A172 (cell line): ENCODE data around the gene RAPGEF4. TPM values are rescaled to one million over a fixed set of nuclear protein-coding genes. Genes with fewer than 3 reads are reported as not detected.

Source experiments
- DNase-seq: peaks from one replicate; pipeline ENCODE4 v3.0.0-alpha.2; 2015; ENCODE audit warnings: low spot score
- total RNA-seq: library from RNA; depleted of rRNA; stranded (reverse); fragments of >200 nt; shearing (Covaris generic); gene quantifications from 2 replicates; pipeline ENCODE4 v1.2.3, GENCODE V29; 2014

RAPGEF4 gene
- total RNA-seq, 1 experiment from 2014 or later: not detected

DNA sequence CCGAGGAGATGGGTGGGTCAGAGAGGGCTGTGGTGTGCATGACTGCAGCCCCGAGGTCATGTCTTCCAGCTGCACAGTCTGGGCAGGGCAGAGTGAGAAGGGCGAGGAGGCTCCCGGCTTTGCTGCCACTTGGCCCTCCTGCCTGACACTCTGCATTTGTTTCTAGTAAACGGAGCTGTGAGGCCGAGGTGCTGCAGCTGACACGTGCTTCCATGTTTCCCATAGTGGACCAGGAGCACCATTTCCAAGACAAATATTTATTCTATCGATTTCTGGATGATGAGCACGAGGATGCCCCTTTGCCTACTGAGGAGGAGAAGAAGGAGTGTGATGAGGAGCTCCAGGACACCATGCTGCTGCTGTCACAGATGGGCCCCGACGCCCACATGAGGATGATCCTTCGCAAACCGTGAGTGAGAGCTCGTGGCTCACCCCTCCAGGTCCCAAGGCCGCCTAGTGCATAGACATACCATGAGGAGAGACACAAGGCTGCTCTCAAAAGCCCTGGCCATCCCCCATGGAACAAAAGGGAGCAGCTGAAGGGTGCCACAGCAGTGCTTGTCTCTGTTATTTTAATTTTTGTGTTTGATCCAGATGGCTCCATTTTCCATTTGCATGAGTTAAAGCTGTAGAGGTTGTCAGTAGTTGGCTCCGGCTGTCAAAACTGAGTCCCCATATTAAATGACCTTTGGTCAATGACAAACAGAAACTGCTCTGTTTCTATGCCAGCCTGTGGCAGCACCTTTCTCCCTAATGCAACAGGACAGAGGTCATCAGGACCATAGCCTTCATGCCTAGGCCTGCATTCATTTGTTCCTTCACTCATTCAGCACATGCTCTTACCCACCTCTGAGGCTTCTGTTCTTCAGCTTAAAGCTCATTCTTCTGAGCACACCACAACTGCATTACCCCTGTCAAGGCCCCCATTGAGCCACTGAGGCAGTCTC, 231.7 kb downstream of the RAPGEF4 start:
- no peak for DNase-seq

DNA sequence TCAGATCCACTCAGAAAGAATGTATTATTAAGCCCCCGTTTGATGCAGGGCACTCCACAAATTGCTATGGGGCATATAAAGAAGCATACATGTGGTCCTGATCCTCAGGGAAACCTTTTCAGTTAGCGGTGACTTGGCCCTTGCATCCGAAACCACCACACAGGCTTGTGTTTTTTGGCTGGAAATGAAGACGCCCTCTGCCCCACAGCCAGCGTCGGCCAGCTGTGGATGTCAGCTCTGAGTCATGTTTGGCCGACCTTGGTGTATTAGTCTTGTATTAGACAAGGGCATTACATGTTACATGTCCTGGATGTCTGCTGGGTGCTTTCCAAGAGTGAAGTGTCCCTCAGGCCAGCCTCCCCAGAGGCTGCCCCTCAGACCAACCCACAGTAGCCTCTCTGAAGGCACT, 232.4 kb downstream of the RAPGEF4 start:
- peak; percentile 69 for DNase-seq

DNA sequence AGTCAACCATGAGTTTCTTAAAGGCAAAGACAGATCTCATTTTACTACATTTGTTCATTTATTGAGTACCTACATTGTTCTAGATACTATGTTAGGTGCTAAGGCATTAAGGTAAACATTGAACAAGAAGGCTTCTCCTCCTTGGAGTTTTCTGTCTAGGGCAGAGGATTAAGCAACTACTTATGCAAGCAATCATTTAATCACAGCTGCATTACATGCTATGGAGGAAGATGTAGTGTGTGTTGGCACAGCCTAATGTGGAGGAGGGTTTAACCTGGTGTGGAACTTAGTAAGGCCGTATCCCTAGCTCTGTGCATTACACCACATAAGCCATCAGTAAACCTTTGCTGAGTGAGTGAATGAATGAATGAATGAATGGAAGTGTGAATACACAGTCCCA, 233.5 kb downstream of the RAPGEF4 start:
- DNase-seq: no peak

DNA sequence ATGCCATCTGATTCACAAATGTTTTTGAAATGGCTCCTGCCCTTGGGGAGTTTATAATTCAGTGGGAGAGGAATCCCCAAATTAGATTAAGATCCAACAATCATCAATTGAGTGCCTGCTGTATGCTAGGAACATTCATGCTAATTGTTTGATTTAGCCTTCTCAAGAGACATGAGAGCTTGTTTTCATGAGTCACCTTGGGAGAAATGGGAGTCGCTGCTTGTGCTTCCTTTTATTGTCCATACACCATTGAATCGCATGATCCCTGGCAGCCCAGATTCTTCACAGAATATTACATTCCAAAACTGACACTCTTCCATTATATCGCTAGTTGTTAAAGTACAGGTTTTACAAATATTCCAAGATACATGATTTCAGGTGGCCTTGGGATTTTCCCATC, 234.0 kb downstream of the RAPGEF4 start:
- DNase-seq: no peak

DNA sequence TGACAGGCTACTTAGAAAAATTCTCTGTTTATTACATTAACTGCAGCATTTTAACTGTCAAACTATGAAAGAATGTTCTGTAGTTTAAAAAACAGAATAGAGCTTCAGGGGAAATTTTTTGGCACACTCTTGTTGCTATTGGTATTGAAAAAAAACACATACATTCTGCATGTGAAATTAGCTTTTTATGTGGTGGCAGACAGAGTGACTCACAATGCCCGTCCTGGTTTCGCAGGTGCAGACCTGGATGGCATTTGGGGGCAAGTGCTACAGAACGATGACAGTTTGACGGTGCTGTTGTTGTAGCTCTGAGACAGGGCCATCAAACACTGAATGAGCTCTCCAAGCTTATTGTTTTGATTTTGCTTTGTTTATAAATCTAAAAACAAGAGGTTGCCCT, 235.0 kb downstream of the RAPGEF4 start:
- no peak for DNase-seq

DNA sequence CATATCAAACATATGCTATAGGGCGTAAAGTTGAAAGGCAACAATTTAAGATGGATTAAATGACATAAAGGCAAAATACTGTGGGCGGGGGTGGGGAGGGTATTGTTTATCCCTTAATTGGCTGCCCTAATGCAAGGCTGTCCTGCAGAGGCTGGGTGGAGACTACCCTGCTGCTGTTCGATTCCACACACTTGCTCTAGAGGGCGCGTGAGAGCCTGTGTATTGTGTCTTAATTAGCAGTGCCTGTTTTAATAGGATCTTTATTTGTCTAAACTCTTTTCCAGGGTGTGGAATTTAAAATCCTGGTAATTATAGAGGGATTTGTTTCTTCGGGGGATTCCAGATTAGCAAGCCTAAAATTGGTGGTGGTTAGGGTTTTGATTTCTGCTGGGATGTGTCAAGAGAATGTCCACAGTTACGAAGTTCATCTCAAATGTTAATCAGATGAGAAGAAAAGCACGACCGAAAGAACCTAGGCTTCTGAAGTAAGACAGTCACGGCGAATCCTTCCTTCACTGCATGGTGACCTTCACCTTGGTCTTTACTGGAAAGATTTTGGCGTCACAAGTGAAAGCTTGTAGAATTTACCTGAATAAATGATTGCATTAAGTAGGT, 236.5 kb downstream of the RAPGEF4 start:
- peak; percentile 36 for DNase-seq

DNA sequence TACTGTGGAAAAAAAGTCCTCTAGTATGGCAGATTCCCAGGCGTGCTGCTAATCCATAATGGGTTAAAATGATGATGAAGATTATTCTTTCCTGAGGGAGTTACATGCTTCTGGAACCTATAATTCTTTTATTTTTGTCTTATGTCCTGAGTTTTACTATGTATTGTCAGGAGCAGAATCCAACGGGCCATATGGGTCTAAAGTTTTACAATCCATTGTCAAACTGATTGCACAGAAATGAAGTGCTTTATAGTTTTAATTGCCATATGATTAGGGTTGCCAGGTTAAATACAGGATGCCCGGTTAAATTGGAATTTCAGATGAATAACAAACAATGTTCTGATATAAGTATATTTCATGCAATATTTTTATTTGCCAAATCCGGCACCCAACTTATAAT, 239.1 kb downstream of the RAPGEF4 start:
- DNase-seq: no peak

DNA sequence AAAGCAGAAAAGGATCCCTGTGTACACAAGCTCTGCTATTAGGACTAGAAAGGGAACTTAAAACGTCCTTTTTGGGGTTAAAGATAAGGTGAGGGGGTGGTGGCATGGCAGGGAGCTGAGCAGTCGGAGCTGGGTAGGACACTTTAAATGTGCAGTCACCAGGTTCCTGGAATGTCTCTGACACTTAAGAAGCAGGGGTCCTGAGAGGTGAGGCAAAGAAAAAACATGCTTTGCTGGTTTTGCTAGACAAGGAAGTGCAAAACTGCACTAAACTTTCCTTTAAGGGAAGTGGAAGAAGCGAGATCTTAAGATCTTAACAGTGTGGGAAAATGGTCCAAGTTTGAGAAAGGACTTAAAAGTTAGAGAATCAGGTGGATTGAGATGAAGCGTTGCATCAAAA, 240.5 kb downstream of the RAPGEF4 start:
- DNase-seq: no peak

DNA sequence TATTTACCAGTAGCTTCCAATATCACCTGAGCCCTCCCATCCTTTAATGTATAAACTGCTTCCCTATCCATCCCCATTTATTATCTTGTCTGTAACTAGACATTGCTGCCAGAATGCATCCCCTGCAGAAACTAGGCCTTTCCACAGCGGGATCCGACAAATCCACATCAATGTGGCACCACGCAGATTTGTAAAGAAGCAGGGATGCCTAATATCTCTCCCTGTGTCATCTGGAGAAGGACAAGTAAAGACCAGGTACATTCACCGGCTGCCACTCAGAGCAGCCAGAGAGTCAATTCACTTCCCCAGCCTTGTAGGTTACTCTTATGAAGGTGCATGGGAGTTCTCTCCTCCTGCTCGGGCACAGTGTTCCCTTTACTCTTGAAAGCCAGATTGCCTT, 241.2 kb downstream of the RAPGEF4 start:
- DNase-seq: no peak

DNA sequence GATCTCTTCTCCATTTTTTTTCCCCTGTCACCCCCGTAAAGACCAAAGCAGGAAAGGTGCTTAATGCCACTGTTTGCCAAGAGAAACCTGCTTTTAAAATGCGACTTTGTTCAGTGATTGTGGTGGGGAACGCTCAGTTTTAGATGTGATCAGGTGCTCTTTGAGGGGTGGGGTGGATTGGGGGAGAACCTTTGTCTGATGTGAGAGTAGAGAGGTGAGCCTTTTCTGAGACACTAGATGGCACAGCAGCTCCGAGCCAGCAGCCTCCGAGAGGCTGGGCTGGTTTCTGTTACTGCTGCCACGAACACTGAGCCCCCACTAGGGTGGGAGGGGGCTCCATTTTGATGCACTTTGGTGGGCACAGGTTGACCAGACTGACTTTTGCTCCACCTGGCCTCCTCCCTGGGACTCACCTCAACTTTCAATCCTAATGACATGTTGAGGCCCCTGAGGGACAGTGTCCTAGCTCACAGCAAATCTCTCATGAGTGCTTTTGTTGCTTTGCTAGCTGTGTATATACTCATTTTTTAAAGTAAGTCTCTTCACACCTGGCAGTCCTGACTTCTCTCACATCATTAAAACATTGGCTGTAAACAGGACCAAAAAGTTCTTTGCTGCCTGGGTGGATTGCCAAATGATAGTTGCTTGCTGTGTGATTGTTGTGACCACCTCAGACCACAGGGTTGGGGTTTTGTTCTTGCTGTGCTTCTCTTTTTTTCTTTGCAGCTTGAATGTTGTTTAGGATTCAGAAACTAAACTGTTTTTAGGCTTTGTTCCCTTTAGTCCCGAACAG, 241.8 kb downstream of the RAPGEF4 start:
- no peak for DNase-seq

DNA sequence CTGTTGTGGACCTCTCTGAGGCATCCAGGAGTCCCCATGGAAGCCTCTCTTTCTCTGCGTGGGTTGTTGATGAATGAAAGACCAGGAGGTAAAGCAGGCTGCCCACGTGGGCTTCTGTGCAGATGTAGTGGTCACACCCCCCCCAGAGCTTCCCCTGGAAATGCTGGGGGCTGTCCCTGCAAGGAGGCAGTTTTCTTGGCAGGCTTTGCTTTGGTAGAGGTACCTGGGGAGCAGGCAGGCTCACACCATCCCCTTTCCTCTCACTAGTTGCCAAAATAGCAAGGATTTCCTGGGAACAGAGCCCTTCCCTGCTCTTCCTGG, 242.4 kb downstream of the RAPGEF4 start:
- DNase-seq: no peak

DNA sequence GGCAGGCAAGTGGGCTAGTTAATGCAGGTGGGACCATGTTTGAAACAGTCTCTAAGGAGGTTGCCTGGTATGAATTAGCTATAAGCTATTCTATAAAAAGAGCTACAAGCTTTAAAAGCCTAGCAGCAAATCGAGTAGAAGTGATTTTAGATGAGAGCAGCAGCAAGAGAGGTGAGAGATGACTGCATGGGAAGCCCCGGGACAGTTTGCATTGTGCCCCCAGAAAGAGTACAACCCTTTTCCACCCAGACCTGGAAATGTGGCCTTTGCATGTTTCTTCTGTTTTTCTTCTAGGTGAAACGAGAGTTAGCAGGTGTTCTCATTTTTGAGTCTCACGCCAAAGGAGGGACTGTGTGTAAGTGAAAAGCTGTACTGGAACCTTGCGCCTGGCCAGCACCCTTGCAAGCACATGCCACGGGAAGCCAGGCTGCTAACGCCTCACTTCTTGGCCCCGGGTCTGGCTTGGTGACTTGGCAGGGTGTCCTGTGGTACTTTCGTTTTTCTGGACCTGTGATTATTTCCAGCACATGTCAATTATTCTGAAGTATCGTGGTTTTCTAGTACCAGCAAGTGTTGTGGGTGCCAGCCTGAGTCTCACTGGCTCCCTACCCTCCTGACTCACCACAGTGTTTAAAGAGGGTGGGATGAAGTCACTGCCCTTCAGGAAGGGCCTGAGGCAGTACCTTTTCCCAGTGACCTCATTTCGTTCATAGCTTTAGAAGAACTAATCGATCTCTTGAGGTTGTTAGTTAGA, 249.7 kb downstream of the RAPGEF4 start:
- peak; percentile 63 for DNase-seq

DNA sequence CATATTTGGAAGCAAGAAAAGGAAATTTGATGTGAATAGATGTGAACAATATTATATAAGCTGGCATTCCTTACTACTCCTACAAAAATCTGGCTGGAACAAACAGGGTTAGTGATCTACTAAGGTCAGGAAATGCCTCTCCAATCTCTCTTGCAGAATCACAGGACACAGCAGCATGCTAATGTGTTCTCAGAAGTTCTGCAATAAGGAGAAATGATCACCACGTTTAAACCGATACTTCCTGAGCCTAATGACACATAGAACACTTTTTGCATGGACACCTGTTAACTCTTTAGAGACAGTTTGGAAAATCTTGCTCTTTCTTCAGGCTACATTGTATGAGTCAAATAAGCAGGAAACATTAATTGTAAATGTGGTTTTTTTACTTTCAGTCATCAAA, 250.4 kb downstream of the RAPGEF4 start:
- no peak for DNase-seq

DNA sequence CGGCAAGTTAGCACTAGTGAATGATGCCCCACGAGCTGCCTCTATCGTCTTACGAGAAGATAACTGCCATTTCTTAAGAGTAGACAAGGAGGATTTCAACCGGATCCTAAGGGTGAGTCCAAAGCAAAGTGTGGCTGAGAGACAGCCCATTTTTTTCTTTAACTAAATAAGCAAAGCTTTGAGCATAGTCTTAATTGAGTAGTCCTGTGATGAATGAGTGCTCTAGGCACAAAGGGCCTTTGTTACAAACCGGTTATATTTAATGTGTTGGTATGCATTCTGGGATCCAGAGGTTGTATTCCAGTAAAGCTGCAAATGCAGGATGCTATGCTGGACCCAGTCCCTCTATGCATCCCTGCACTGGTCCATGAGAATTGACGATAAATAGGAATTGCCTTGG, 253.1 kb downstream of the RAPGEF4 start:
- DNase-seq: no peak

DNA sequence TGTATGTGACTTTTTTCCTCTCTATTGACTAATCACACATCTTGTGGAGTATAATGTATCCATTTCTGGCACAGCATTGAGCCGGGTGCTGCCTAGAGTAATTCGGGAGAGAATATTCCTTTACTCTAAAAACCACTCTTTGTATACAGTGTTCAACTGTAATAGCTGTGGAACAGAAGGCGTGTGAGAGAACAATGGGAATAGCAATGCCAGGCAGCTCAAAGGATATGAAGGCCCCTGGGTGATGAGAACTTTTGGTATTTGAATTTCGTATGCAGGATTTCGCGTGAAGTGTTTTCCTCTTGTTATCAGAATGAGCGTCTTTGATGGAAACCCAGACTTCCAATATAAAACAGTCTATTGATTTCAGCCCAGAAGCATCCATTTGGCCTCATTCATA, 255.4 kb downstream of the RAPGEF4 start:
- DNase-seq: no peak

DNA sequence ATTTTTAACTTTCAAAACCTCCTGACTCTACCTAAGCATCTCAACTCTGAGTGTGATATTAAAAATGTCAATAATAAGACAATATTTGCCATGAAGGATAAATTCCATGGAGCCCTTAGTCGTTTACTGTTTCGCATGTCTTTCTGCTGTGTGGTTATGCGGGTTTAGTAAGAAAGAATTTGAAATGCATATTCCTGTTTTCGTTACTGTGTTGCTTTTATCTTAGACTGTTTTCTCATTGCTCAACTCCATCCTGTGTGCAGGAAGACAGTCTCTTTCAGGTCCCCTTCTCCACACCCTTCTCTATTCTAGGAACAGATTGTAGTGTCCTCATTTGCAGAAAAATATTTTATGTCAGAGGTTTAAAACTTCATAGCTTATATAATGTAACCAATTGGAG, 257.5 kb downstream of the RAPGEF4 start:
- DNase-seq: no peak

DNA sequence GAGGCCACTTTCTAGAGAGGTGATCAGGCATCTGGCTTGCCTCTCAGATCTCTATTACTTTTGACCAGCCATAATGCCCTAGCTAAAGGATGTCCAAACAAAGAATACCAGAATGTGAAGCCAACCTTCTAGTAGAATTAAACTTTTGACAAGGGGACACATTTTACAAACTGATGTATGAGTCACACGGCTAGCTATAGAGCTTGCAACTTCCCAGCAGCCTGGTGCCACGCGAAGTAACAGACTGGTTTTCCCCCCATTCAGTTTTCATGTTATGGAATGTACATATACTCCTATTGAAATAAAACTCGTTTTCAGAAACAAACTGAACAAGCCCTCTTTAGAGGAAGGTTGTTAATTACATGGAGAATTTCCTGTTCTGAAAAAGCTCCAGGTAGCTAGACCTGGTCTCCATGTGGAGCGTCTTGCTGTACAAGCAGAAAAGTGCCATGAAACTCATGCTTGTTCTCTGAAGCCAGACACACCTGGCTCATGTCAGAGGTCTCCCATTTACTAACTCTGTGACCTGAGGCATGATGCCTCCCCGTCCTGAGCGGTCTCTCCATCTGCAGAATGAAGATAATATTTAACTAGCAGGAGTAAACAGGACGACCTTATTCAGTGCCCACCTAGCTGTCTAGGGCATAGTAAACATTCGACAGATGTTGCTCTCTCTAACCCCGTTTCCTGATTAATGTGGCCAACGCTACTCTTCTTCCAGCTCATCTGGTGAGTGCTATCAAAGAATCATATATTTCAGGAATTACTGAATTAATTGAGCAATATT, 258.5 kb downstream of the RAPGEF4 start:
- DNase-seq: no peak

DNA sequence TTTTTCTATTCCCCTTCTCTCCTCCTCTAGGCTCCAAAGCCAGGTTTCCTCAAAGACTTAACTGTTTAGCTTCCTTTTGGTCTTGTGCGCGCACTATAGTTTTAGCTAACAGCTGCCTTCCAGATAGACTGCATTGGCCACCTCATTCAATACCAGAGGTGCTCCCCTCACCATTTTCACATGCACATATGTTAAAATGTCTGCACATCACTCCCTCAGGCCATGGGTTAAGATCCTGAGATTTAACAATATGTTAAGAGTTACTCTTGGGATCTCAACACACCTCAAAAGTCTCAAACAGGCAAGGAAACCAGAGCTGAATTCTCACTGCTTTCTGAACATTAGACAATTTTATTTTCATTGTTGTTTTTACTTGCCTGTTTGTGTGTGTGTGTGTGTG, 259.2 kb downstream of the RAPGEF4 start:
- no peak for DNase-seq

DNA sequence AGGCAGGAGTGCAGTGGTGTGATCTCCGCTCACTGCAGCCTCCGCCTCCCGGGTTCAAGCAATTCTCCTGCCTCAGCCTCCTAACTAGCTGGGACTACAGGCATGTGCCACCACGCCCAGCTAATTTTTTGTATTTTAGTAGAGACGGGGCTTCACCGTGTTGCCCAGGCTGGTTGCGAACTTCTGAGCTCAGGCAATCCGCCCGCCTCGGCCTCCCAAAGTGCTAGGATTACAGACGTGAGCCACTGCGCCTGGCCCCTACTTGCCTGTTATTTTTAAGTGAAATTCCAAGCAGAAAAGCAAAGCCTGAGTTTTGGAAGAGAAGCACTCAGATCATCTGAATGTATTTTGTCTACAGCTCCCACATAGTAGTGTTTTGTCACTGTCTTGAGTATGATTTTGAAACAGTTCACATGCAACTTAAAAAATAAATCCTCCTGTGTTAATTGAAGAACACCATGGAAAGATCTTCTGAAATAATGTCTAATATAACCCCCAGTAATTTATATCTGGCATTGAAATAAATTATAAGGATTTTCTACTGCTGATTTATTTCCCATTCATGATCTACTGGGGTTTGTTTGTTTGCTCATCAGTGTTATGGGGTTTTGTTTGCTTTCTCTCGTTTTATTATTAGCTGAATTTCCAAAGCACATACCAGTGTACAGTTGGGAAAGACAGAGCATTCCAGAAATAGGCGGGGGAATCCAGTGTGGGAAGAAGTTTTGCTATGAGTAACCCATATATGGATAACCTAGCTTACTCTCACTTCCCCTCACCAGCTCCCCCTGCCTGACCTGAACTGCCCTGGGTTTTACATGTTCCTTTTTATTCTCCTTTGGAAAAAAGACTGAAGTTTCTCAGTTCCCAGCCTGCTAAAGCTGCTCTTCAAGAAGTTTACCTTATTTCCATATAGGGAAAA, 259.9 kb downstream of the RAPGEF4 start:
- DNase-seq: peak; percentile 87

DNA sequence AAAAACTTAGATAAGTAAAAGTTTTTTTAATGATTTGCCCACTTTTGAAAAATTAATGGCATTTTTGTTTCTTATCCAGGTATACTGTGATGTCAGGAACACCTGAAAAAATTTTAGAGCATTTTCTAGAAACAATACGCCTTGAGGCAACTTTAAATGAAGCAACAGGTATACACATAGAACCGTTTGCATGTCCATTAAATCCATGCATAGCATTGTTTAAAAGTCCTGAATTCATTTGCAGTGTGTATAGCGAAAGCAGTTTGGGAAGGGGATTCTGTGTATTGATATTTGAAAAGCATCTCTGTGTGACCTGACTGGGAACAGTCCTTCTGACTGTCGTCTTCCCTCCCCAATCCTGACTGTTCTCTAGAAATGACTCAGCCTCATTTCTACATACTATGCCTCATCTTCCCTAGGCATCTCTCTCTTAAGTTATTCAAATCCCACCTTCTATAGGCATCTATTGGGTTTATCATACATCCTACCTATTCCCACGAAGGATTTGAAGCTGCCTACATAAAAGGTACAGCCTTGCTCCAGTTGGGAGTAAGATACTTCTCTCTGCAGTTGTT, 260.8 kb downstream of the RAPGEF4 start:
- no peak for DNase-seq
